ENCODE data around the gene DEF6. TPM values are rescaled to one million over a fixed set of nuclear protein-coding genes. Genes with fewer than 3 reads are reported as not detected.
A peak's percentile ranks its signal among the peaks of the same experiment; 100 is the strongest.
"Not testable (repeated sequence)": the region's sequence is repeated elsewhere in the genome, so short reads cannot be mapped to it uniquely, and the experiment has no call there.

DEF6 gene
- total RNA-seq, 1 donor from 2014 or later: 21.5 TPM

DNA sequence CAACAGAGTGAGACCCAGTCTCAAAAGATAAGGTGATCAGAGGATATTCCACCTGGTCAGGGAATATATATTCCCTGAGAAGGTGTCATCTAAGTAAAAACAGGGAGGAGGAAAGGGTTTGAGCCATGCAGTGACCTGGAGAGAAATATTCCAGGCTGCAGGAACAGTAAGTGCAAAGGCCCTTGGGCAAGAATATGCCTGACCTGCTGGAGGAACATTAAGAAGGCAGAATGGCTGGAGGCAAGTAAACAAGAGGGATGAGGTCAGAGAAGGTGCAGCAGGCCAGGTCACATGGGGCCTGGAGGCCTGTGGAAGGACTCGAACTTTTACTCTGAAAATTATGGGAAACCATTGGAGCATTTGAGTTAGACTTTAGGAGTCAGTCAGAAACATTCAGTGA, 6.7 kb downstream of the DEF6 start:
- Histone ChIP-seq H3K4me3 (no peak overlapping the region), H3K36me3 (no peaks in the 10 kb centered on the region), H3K27ac (no peak overlapping the region), H3K4me1 (peaks cover 30% of the 10 kb centered on the region), H3K27me3 (ENCODE audit: low read depth) (no peaks in the 10 kb centered on the region), H3K9me3 (no peaks in the 10 kb centered on the region)
- ATAC-seq (no peak), DNase-seq (no peak)
- no peak for TF ChIP-seq CTCF (IDR thresholded peaks at IDR 0.05)
- intact Hi-C loops (cut with DNase I): no loop called here

DNA sequence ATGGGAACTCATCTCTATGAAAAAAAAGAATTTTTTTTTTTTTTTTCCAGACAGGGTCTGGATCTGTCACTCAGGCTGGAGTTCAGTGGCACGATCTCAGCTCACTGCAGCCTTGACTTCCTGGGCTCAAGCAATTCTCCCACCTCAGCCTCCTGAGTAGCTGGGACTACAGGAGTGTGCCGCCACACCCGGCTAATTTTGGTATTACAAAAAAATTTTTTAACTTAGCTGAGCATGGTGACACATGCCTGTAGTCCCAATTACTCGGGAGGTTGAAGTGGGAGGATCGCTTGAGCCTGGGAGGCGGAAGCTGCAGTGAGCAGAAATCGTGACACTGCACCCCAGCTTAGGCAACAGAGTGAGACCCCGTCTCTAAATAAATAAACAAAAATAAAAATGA, 7.5 kb downstream of the DEF6 start:
- peaks cover 26% of the 10 kb centered on the region for H3K4me1 ChIP-seq
- DNase-seq: no peak
- H3K36me3 ChIP-seq: no peaks in the 10 kb centered on the region
- no peak overlapping the region for H3K27ac ChIP-seq
- intact Hi-C loops (cut with DNase I): no loop called here
- no peak for TF ChIP-seq CTCF (IDR thresholded peaks at IDR 0.05)
- H3K4me3 ChIP-seq: no peak overlapping the region
- ATAC-seq: no peak
- no peaks in the 10 kb centered on the region for H3K27me3 ChIP-seq (ENCODE audit: low read depth)
- H3K9me3 ChIP-seq: no peaks in the 10 kb centered on the region

- H3K27me3 ChIP-seq (ENCODE audit: low read depth); DNase-seq; H3K4me3 ChIP-seq; ATAC-seq; H3K36me3 ChIP-seq; H3K9me3 ChIP-seq; H3K27ac ChIP-seq; intact Hi-C loops (cut with DNase I): not testable (repeated sequence)
- H3K4me1 ChIP-seq: peaks cover 31% of the 10 kb centered on the region
Measured at GRCh38 chr6:35307138-35307537, 9.5 kb downstream of the DEF6 start.

- H3K4me1 ChIP-seq: peaks cover 28% of the 10 kb centered on the region
- ATAC-seq; H3K4me3 ChIP-seq; H3K27ac ChIP-seq; H3K9me3 ChIP-seq; H3K36me3 ChIP-seq; intact Hi-C loops (cut with DNase I); DNase-seq; H3K27me3 ChIP-seq (ENCODE audit: low read depth): not testable (repeated sequence)
Measured at GRCh38 chr6:35308543-35308942, 10.9 kb downstream of the DEF6 start.

- Histone ChIP-seq H3K9me3 (no peaks in the 10 kb centered on the region), H3K36me3 (no peaks in the 10 kb centered on the region), H3K27ac (no peak overlapping the region), H3K4me1 (peaks cover 21% of the 10 kb centered on the region), H3K4me3 (no peak overlapping the region), H3K27me3 (ENCODE audit: low read depth) (no peaks in the 10 kb centered on the region)
- DNase-seq (no peak), ATAC-seq (peak in 1 of 2 donors; percentile 7)
- no peak for TF ChIP-seq CTCF (IDR thresholded peaks at IDR 0.05)
- intact Hi-C loops (cut with DNase I): no loop called here
Measured at GRCh38 chr6:35309611-35310264, 12.1 kb downstream of the DEF6 start.

GRCh38 chr6:35310265-35310831, 12.7 kb downstream of the DEF6 start:
- Histone ChIP-seq H3K36me3 (no peaks in the 10 kb centered on the region), H3K27me3 (ENCODE audit: low read depth) (no peaks in the 10 kb centered on the region), H3K27ac (no peak overlapping the region), H3K4me3 (no peak overlapping the region), H3K9me3 (no peaks in the 10 kb centered on the region), H3K4me1 (peaks cover 21% of the 10 kb centered on the region)
- no peak for TF ChIP-seq CTCF (IDR thresholded peaks at IDR 0.05)
- DNase-seq (no peak), ATAC-seq (no peak)
- intact Hi-C loops (cut with DNase I): no loop called here

Data from lower lobe of right lung (tissue), 2 donors.